ENCODE results near the gene CADM3.

The CADM3 gene

GRCh38 chr1:159173320-159173719 lies 1.9 kb downstream of the CADM3 start:
- DNase-seq: no peak

DNA sequence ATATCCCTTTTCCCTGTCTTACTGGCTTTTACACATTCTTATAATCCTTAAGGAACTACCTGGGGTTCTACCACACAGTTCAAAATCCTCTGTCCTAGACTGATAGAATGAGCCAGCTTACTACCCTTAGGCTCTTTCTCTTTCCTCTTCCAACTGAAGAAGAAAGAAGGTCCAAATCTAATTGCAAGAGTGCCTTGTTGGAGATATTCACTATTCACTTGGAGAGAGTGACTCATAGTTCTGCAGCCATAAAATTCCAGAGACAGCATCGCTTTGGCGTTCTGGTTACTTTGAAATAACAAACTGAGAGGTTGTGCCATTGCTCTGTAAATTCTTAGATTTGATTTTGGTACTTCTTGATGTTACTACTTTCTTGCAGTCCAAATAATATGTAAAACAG lies 4.2 kb downstream of the CADM3 start:
- DNase-seq: no peak

- DNase-seq: no peak
These were observed 6.0 kb downstream of the CADM3 start for GRCh38 chr1:159177272-159177907.

DNA sequence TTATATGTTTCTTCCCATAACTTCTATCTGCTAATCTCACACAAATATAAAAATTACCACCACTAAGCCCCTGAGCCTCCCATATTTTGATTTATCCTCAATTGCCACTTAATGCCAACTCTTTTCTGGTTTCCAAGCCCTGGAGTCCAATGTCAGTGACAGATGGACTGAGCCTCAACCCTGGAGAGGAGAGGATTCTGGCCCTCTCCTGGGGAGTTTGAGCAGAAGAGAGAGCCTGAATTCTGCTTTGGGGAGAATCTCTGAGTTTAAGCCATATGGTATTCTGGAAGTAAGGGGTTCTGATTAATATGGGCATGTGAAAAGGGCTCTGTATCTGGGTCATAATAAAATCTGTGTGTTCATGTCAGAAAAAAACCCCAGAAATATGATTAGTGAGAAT lies 8.5 kb downstream of the CADM3 start:
- no peak for DNase-seq

GRCh38 chr1:159180516-159180915 lies 9.1 kb downstream of the CADM3 start:
- DNase-seq: no peak

- DNase-seq: no peak
These were observed 10.1 kb downstream of the CADM3 start for GRCh38 chr1:159181328-159182024.

- no peak for DNase-seq
These were observed 12.8 kb downstream of the CADM3 start for GRCh38 chr1:159184201-159184600.

- no peak for DNase-seq
These were observed 13.7 kb downstream of the CADM3 start for GRCh38 chr1:159185121-159185520.

- no peak for DNase-seq
These were observed 15.6 kb downstream of the CADM3 start for GRCh38 chr1:159187033-159187432.

DNA sequence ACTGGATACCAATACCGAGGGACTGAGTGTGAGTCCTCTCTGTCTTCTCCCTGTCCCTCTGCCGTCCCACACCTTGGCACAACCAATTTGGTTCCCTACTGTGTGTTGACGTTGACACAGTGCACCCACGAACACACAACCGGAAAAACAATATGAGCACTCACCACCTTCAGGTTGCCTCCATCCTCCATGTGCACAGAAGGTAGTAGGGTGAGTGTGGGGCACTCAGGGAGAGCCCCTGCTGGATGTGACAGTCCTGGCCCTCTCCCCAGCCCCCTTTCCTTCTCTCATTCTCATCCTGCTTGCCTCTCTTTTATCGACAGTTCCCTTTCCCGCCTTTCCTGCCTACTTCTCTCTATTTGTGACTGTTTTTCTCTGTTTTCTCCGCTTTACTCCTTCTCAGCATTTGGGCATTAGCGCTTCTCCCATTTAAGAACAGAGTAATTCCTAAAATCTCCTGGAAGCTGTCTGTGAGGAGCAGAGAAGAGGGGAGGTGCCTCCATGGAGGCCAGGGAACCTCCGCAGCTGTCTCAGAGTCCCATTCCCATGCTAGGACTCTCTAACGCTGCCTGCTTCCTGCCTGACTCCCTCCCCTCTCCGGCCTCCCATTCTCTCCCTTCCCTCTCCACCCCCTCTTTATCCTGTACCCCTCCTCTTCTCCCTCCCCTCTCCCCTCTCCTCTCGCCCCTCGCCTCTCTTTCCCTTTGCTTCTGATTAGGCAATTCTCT lies 16.4 kb downstream of the CADM3 start:
- DNase-seq: no peak

DNA sequence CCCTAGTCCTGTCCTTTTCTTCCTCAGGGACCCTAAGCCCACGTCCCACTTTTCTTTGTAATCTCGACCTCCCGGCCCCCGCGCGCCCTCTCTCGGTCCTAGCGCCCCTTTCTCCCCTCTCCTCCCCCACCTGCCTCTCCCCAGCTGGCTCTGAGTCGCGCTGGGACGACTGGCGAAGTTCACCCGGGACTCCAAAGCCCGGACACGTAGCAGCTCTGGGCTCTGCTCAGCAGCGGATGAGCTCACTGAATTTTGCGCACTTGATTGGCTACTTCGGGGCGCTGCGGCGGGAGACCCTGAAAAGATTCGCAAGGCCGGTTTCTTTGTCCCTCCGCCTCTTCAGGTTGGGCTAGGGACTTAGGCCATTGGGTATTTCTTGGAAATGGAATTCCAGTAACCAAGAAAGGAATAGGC lies 17.0 kb downstream of the CADM3 start:
- DNase-seq: no peak

GRCh38 chr1:159190441-159190840 lies 19.0 kb downstream of the CADM3 start:
- no peak for DNase-seq

GRCh38 chr1:159196543-159196942 lies 25.1 kb downstream of the CADM3 start:
- DNase-seq: no peak

- DNase-seq: peak; percentile 19
These were observed 26.4 kb downstream of the CADM3 start for GRCh38 chr1:159197561-159198557.

DNA sequence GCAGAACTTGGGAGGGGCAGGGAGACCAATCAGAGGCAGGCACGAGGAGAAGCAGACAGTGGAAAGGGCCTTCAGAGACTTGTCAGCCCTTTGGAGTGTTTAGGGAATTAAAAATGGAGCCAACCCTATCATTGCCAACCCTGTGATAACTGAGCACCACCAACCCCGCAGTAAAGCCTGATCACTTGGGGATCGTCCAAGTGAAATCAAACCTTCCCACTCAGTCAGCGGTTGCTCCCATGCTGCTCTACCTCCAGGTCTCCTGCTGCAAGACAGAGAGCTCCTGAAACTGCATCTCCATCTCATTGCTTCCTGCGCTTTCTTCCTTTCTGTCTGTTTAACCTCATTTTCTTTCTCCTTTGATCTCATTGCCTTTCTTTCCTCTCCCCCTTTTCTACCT lies 28.5 kb downstream of the CADM3 start:
- DNase-seq: no peak

DNA sequence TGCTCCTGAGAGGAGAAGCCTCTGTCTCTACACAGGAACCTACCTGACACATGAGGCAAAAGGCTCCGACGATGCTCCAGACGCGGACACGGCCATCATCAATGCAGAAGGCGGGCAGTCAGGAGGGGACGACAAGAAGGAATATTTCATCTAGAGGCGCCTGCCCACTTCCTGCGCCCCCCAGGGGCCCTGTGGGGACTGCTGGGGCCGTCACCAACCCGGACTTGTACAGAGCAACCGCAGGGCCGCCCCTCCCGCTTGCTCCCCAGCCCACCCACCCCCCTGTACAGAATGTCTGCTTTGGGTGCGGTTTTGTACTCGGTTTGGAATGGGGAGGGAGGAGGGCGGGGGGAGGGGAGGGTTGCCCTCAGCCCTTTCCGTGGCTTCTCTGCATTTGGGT lies 29.4 kb downstream of the CADM3 start:
- DNase-seq: no peak

DNA sequence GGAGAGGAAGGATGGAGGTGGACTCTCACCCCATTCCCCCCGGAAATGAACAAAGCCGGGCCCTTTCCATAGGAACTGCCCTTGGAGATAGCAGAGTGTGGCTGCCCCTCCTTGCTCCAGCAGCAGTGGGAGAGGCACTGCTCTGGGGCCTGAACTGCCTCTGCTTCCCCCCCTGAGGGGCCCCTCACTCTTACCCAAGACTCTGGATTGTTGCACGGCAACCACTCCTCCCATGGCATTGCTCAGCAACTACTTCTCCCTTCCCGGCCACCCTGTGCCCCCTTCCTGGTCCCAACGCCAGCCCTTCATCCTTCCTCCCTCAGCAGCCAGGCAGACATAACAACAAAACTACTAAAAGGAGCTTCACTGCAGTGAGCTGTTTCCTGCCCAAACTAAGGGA lies 30.2 kb downstream of the CADM3 start:
- no peak for DNase-seq

DNA sequence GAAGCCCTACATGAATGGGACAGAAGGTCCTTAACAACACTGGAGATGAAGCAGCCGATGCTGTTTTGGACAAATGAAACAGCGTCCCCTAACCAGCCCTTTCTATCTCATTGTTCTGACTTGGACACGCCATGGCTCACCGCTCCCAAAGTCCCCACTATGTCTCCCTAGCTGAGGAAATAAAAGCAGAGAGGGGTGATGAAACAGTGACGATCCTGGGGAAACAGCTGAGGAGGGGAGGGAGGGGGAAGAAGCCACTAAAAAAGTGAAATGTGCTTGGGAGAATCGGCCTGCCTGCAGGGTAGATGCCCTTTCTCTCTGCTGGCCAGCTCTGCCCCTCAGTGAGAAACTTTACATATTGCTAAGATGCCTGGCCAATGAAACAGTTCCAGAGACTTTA lies 32.2 kb downstream of the CADM3 start:
- DNase-seq: no peak

DNA sequence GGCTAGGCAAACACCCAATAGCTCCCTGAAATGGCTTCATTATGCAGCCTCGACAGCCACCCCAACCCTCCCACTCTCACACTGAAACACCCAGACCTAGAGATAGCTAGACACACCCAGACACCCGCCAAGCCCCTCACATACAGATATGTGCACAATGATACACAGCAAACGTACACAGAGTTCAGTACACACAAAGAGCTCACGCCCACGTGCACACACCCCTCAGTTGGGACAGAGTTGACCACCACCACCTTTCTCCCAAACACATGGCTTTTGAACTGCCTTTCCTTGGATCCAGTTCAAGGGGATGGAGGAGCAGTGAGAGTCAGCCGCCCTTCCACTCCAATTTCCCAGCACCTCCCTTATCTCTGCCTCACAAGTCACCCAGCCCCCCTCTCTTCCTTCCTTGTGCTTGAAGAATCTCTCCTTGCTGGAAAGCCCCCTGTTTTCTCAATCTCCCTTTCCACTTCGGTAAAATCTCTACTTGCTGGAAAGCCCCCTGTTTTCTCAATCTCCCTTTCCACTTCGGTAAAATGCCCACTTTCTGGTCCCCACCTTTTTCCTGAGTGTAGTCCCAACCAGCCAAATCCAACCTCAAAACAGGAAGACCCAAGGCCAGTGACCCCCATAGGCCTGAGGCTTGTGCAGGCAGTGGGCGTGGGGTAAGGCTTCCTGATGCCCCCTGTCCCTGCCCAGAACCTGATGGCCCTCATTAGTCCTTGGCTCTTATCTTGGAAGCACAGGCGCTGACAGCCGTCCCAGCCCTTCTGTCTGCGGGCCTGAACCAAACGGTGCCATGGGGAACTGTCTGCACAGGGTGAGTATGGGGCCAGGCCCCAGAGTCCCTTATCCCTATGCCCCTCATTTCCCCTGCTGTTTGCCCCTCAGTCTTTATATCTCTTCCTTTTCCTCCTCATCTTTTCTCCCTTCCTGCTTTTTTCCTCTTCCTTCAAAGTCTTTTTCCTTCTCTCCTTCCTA lies 33.0 kb downstream of the CADM3 start, which contains the start of gene ACKR1:
Gene ACKR1, plus strand, starts transcription at position 715 of the 981 bp plus-strand sequence. Its CDS starts 85 bp downstream, at position 800.
- DNase-seq: no peak

DNA sequence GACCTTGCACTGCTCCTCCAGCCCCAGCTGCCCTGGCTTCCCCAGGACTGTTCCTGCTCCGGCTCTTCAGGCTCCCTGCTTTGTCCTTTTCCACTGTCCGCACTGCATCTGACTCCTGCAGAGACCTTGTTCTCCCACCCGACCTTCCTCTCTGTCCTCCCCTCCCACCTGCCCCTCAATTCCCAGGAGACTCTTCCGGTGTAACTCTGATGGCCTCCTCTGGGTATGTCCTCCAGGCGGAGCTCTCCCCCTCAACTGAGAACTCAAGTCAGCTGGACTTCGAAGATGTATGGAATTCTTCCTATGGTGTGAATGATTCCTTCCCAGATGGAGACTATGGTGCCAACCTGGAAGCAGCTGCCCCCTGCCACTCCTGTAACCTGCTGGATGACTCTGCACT lies 33.8 kb downstream of the CADM3 start:
- DNase-seq: no peak

DNA sequence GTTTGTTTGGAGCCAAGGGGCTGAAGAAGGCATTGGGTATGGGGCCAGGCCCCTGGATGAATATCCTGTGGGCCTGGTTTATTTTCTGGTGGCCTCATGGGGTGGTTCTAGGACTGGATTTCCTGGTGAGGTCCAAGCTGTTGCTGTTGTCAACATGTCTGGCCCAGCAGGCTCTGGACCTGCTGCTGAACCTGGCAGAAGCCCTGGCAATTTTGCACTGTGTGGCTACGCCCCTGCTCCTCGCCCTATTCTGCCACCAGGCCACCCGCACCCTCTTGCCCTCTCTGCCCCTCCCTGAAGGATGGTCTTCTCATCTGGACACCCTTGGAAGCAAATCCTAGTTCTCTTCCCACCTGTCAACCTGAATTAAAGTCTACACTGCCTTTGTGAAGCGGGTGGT lies 34.7 kb downstream of the CADM3 start:
- DNase-seq: no peak

DNA sequence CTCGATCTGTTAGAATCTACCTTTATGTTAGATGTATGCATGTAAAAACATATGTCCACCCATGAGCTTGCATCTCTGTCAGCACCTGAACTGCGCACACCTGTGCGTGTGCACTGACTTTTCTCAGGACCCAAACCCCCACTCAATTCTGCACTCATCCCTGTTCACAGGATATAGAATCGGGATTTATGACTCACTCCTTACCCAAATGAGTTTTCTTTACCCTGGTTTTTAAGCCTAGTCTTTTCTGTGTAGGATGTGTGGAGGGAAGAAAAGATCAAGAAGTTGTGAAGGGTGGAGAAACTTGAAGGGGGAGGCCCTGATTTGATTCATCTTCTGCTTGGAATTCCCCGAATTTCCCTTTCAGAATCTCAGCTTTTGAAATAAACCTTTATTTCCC lies 35.7 kb downstream of the CADM3 start:
- no peak for DNase-seq
